Uterus (tissue), 2 donors: Measurements from ENCODE around the gene SCGB3A1.

Experiments
- POLR2A ChIP-seq, 2 donors: fragments of 450-650 bp; IDR thresholded peaks; one replicate each; pipeline ENCODE4 v1.6.1; 2016; ENCODE audit warnings: antibody characterized with exemption in 2 of 2, mild to moderate bottlenecking in 1 of 2, moderate library complexity in 1 of 2
- TF ChIP-seq, protein P1 (sequence below), 4 experiments: fragments of 200-600 bp in 2 of 4; fragments of 450-650 bp in 2 of 4; sonication (generic) in 2 of 4; IDR thresholded peaks; one replicate each; pipeline ENCODE4 v1.5.1; 2016 to 2019; ENCODE audit warnings: antibody characterized with exemption in 4 of 4, mild to moderate bottlenecking in 2 of 4, moderate library complexity in 1 of 4

DNA sequence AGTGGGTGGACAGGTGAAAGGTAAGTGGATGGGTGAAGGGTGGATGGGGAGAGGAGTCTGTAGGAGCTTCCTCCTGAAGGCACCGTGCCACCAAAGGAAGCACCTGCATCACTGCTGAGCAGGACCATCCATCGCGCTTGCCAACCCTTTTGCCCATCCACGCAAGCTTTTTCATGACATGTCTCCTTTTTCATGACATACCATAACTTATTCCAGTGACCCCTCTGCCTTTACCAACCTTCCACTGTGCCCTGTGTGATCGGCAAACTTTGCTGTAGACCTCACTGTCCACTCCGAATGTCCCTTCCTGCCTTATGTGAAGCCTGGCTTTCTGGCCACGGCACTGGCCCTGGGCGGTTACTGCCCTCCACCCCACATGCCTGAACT, 44.7 kb upstream of the SCGB3A1 start:
- TF ChIP-seq, protein P1, sequence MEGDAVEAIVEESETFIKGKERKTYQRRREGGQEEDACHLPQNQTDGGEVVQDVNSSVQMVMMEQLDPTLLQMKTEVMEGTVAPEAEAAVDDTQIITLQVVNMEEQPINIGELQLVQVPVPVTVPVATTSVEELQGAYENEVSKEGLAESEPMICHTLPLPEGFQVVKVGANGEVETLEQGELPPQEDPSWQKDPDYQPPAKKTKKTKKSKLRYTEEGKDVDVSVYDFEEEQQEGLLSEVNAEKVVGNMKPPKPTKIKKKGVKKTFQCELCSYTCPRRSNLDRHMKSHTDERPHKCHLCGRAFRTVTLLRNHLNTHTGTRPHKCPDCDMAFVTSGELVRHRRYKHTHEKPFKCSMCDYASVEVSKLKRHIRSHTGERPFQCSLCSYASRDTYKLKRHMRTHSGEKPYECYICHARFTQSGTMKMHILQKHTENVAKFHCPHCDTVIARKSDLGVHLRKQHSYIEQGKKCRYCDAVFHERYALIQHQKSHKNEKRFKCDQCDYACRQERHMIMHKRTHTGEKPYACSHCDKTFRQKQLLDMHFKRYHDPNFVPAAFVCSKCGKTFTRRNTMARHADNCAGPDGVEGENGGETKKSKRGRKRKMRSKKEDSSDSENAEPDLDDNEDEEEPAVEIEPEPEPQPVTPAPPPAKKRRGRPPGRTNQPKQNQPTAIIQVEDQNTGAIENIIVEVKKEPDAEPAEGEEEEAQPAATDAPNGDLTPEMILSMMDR (IDR thresholded peaks at IDR 0.05) = no peak
- TF ChIP-seq POLR2A (IDR thresholded peaks at IDR 0.05) = no peak
